ENCODE measurements around the gene CYP24A1.

- TF ChIP-seq CTCF (IDR thresholded peaks at IDR 0.05; ENCODE audit: low read depth, low read length, poor library complexity, severe bottlenecking) (no peak), EZH2phosphoT487 (IDR thresholded peaks at IDR 0.05; ENCODE audit: borderline replicate concordance, low read length) (no peak)
Measured at GRCh38 chr20:54129350-54129749, 44.4 kb downstream of the CYP24A1 start.
